GM10847 (cell line): Measurements from ENCODE around the gene TIMM50.

ENCODE experiments used
- POLR2A ChIP-seq: IDR thresholded peaks from 2 replicates; pipeline ENCODE4 v1.6.1; 2011; ENCODE audit not compliant: insufficient read length; ENCODE audit errors: extremely low read depth

Gene TIMM50

GRCh38 chr19:39480337-39481228 lies at the start of gene TIMM50:
Gene TIMM50, plus strand, starts transcription at chr19:39480838. Its CDS starts 16 bp downstream, at chr19:39480854.
- TF ChIP-seq POLR2A, result peak; percentile 80

DNA sequence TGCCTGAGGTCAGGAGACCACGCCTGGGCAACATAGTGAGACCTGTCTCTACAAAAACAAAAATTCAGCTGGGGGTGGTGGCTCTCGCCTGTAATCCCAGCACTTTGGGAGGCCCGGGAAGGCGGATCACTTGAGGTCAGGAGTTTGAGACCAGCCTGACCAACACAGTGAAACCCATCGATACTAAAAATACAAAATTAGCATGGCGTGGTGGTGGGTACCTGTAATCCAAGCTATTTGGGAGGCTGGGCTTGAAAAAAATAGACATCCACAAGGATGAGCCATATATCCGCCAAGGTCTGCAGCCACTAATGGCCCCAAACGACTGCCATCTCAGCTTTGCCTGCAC lies 48.0 kb upstream of the TIMM50 start:
- no peak for TF ChIP-seq POLR2A

- TF ChIP-seq POLR2A, result no peak
Measured at GRCh38 chr19:39433480-39434079, 47.1 kb upstream of the TIMM50 start.

DNA sequence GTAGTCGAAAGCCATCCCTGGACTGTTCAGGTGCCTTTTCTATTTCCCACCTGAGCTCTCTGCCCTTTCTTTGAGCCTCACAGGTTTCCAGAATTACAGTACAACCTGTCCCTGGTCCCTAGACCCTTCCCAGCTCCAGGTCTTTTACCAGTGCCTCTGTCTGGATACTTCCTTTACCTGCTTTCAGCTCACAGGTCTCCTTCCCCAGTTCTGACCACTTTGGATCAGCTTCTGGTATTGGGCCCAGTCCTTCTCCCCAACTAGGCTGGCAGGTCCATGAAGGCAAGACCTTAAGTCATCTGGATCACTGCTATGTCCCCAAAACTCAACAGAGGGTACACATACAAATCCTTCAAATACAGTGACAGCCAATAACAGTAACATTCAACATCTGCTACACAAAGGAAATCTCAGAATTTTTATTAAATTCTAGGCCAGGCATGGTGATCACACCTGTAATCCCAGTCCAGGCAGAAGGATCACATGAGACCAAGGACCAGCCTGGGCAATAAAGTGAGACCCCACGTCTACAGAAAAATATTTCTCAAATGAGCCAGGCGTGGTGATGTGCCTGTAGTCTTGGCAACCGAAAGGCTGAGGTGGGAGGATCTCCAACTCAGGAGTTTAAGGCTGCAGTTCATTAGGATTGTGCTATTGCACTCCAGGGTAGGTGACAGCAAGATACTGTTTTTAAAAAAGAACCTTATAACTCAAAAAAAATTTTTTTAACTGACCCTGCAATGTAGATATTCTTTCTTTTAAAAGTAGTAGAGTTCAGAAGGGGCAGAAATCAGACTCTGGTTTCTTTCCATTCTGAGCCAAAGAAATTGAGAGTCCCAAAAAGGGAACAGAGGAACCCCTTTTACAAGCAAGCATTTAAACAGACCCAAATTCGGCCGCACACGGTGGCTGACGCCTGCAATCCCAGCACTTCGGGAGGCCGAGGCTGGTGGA lies 46.2 kb upstream of the TIMM50 start:
- no peak for TF ChIP-seq POLR2A

GRCh38 chr19:39435499-39436349 lies 44.9 kb upstream of the TIMM50 start, which contains the start of gene RPS16:
Gene RPS16, minus strand, starts transcription at chr19:39435949. Its CDS starts 54 bp downstream, at chr19:39435895.
- peak; percentile 98 for TF ChIP-seq POLR2A

- no peak for TF ChIP-seq POLR2A
Measured at GRCh38 chr19:39436350-39436716, 44.3 kb upstream of the TIMM50 start.

DNA sequence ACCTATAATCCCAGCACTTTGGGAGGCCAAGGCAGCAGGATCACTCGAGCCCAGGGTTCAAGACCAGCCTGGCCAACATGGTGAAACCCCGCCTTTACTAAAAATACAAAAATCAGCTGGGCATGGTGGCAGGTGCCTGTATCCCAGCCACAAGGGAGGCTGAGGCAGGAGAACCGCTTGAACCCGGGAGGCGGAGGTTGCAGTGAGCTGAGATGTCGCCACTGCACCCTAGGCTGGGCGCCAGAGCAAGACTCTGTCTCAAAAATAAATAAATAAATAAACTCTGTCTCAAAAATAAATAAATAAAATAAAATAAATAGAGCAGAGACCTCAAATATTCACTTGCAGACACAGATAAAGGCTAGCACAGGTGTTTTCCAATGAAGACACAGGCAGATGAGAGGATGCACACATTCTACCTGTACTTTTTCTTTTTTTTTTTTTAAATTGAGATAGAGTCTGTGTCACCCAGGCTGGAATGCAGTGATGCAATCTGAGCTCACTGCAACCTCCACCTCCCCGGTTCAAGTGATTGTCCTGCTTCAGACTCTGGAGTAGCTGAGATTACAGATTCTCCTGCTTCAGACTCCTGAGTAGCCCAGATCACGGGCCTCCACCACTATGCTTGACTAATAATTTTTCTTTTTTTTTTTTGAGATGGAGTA lies 42.2 kb upstream of the TIMM50 start:
- TF ChIP-seq POLR2A, result no peak

DNA sequence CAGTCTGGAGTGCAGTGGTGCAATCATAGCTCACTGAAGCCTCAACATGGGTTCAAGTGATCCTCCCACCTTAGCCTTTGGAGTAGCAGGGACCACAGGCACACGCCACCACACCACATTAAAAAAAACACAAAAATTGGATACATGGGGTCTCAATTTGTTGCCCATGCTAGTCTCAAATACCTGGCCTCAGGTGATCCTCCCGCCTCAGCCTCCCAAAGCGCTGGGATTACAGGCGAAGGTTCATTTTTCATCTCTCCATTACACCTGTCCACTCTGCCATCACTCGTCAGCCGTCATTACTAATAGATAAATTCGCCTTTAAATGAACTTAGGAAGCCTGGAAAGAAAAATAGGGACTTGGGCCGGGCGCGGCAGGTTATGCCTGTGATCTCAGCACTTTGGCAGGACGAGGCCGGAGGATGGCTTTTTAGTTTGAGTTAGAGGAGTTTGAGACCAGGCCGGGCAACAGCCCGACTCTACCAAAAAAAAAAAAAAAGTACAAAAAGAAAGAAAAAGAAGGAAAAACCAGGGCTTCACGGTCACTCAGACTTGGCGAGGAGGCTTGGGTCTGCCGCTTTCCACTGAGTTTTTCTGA lies 35.9 kb upstream of the TIMM50 start:
- no peak for TF ChIP-seq POLR2A

- peak; percentile 93 for TF ChIP-seq POLR2A
Measured at GRCh38 chr19:39445196-39446111, 35.2 kb upstream of the TIMM50 start, which contains the start of gene SUPT5H. Gene SUPT5H, plus strand, starts transcription at chr19:39445582. Its CDS starts 309 bp downstream, at chr19:39445891.

DNA sequence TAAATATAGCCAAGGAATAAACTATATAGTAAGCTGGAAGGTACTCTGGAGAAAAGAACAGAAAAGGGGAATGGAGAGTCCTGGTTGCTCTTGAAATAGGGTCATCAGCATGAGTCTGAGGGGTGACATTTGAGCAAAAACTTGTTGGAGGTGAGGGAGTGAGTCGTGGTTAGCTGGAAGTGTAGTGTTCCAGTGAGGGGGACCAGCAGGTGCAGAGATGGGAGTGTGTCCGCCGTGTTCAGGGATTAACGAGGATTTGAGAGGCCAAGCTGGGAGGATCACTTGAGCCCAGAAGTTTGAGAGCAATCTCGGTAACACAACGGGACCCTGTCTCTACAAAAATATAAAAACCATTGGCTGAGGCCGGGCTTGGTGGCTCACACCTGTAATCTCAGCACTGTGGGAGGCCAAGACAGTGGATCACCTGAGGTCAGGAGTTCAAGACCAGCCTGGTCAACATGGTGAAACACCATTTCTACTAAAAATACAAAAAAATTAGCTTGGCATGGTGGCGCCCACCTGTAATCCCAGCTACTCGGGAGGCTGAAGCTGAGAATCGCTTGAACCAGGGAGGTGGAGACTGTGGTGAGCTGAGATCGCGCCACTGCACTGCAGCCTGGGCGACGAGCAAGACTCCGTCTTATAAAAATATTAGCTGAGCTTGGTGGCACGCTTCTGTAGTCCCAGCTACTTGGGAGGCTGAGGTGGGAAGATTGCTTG lies 34.1 kb upstream of the TIMM50 start:
- no peak for TF ChIP-seq POLR2A

DNA sequence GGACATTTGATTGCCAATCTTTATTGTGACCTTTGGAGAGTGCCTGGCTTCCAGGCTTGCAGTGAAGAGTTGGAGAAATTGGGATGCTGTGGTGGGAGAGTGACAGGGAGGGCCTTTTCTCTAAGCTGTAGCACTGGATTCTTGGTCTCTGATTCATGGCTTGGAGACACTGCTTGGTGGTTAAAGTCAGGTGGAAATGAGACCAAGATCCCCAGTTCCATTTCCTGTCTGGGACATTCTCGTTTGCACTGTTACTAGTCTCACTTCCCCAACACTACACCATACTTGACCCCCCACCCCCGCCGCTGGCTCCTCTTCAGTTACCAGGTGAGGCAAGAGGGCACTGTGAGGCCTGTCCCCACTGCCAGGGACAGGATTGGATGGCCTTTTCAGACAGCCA lies 32.4 kb upstream of the TIMM50 start:
- no peak for TF ChIP-seq POLR2A

DNA sequence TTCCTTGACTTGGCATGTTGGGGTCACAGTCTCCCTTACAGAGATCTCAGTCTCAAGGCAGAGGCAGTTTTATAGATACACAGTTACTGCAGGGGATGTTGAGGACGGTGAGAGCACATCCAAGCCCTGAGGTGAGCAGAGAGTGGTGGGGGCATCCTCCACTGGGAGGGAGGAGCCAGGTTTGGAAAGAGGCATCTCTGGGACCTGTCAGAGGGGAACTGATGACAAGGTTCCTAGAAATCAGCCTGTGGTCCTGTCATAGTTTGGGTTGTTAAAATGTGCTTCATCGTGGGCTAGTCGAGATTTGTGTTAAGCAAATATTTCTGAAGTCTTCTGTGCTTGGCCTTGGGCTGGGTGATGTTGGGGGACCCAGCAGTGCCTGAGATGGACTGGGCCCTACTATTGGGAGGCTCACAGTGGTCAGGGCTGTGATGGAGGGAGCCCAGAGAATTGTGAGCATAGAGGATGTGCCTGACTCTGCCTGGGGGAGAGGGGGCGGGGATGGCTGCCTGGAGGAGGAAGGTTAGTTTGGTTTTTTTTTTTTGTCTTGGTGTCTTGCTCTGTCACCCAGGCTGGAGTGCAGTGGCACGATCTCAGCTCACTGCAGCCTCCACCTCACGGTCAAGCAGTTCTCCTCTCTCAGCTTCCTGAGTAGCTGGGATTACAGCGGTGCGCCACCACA lies 31.4 kb upstream of the TIMM50 start:
- no peak for TF ChIP-seq POLR2A

DNA sequence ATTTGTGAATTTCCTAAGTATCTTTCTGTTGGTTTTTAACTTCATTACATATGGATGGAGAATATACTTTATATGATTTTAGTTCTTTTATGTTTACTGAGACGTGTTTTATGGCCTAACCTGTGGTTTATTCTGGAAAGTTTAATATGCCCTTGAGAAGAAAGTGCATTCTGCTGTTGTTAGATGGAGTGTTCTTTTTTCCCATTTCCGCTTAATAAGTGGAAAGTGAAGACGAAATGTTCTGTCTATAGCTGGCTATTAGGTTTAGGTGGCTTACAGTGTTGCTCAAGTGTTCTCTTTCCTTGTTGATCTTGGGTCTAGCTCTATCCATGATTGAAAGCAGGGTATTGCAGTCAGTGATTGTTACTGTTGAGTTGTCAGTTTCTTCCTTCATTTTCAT lies 17.2 kb upstream of the TIMM50 start:
- no peak for TF ChIP-seq POLR2A
